RWPE2 (cell line): ENCODE data around the gene CXCL8.
A peak's percentile ranks its signal among the peaks of the same experiment; 100 is the strongest.
"Not testable (repeated sequence)": the region's sequence is repeated elsewhere in the genome, so short reads cannot be mapped to it uniquely, and the experiment has no call there.

ENCODE experiments used
- ATAC-seq: fragments of 200-7000 bp; cut with Tn5 transposase; 3 replicates; pipeline ENCODE4 v1.9.1; 2021; ENCODE audit warnings: low read depth
- DNase-seq: peaks from one replicate; pipeline ENCODE4 v3.0.0-alpha.2; 2020; ENCODE audit warnings: low spot score
- H3K27ac ChIP-seq: fragments of 450-650 bp; 2 replicates; pipeline ENCODE4 v1.5.1; 2017; ENCODE audit warnings: mild to moderate bottlenecking; ENCODE audit not compliant: poor library complexity, severe bottlenecking
- H3K27me3 ChIP-seq: fragments of 250-450 bp; sonication (Bioruptor Pico); 2 replicates; pipeline ENCODE4 v1.5.1; 2021; ENCODE audit warnings: mild to moderate bottlenecking, moderate library complexity; ENCODE audit not compliant: insufficient read depth, poor library complexity, severe bottlenecking
- H3K36me3 ChIP-seq: fragments of 250-450 bp; sonication (Bioruptor Pico); 2 replicates; pipeline ENCODE4 v1.5.1; 2020; ENCODE audit warnings: low read depth, mild to moderate bottlenecking, moderate library complexity
- H3K4me1 ChIP-seq: fragments of 250-450 bp; sonication (Bioruptor Pico); 2 replicates; pipeline ENCODE4 v1.5.1; 2021; ENCODE audit warnings: mild to moderate bottlenecking, moderate library complexity; ENCODE audit not compliant: insufficient read depth, poor library complexity, severe bottlenecking
- H3K4me3 ChIP-seq: fragments of 250-450 bp; sonication (Bioruptor Pico); 2 replicates; pipeline ENCODE4 v1.5.1; 2021; ENCODE audit warnings: mild to moderate bottlenecking, moderate library complexity; ENCODE audit not compliant: severe bottlenecking
- H3K9me3 ChIP-seq: fragments of 250-450 bp; sonication (Bioruptor Pico); 2 replicates; pipeline ENCODE4 v1.5.1; 2021; ENCODE audit warnings: mild to moderate bottlenecking, moderate library complexity; ENCODE audit not compliant: severe bottlenecking
- TF ChIP-seq, protein P1 (sequence below): fragments of 450-650 bp; IDR thresholded peaks from one replicate; pipeline ENCODE4 v1.5.1; 2017; ENCODE audit warnings: mild to moderate bottlenecking, moderate library complexity; ENCODE audit not compliant: poor library complexity, severe bottlenecking

The CXCL8 gene

DNA sequence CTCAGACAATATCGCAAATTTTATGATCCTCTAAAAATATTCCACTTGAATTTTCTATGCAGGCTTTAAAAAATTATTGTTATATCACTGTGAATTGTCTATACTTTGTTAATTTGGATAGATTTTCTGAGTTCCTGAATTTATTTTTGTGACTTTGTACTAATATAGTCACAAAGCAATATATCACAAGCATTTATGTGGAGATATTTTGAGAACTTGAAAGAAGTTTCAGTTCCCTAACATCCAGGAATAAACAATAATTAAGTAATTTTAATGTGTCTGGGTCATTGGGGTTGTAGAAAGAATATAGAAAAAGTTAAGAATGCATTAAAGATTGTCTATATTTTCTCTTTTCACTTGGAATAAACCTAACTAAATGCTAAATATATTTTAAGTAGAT is 32.0 kb downstream of the CXCL8 start:
- DNase-seq = no peak
- no peaks in the 10 kb centered on the region for H3K36me3 ChIP-seq
- H3K4me3 ChIP-seq = no peak overlapping the region
- H3K4me1 ChIP-seq = peaks cover 23% of the 10 kb centered on the region
- H3K9me3 ChIP-seq = no peaks in the 10 kb centered on the region
- TF ChIP-seq, protein P1, sequence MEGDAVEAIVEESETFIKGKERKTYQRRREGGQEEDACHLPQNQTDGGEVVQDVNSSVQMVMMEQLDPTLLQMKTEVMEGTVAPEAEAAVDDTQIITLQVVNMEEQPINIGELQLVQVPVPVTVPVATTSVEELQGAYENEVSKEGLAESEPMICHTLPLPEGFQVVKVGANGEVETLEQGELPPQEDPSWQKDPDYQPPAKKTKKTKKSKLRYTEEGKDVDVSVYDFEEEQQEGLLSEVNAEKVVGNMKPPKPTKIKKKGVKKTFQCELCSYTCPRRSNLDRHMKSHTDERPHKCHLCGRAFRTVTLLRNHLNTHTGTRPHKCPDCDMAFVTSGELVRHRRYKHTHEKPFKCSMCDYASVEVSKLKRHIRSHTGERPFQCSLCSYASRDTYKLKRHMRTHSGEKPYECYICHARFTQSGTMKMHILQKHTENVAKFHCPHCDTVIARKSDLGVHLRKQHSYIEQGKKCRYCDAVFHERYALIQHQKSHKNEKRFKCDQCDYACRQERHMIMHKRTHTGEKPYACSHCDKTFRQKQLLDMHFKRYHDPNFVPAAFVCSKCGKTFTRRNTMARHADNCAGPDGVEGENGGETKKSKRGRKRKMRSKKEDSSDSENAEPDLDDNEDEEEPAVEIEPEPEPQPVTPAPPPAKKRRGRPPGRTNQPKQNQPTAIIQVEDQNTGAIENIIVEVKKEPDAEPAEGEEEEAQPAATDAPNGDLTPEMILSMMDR = no peak
- ATAC-seq = no peak
- H3K27ac ChIP-seq = no peak overlapping the region
- H3K27me3 ChIP-seq = no peaks in the 10 kb centered on the region

DNA sequence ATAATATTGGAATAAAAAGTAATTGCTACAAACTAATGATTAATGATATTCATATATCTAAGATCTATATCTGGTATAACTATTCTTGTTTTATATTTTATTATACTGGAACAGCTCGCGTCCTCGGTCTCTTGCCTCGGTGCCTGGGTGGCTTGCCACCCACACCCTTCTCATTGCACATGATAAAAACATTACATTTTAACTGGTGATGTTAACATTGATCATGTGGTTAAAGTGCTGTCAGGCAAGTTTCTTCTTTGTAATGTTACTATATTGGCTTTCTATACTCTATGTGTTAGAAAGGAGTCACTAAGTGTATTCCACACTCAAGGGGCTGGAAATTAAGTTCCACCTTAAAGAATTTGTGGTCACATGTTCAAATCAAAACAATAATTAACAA is 34.0 kb downstream of the CXCL8 start:
- not testable (repeated sequence) for H3K9me3 ChIP-seq, H3K4me3 ChIP-seq, ATAC-seq, H3K27me3 ChIP-seq, H3K27ac ChIP-seq, DNase-seq, H3K36me3 ChIP-seq
- peaks cover 25% of the 10 kb centered on the region for H3K4me1 ChIP-seq

DNA sequence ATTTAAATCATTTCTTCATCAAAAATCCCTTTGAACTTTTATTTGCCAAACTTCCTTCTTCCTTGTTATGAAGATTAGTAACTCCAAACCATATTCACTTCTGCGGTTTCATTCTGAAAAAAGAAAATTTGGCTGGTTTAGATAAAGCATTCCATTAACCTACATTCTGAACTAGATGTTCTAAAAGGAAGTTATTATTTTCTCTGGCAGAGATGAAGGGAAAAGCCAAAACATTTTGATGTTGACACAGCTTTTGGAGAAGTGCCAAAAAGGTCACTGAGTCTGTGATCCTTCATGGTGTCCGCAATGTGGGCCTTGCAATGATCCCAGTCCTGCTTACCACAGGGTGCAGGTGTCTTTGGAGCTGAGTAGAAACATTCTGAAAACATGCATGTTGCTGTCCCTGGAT is 36.0 kb downstream of the CXCL8 start:
- Histone ChIP-seq H3K4me3 (no peak overlapping the region), H3K9me3 (no peaks in the 10 kb centered on the region), H3K27ac (peak overlapping the region; percentile 65), H3K4me1 (peaks cover 25% of the 10 kb centered on the region), H3K36me3 (no peaks in the 10 kb centered on the region), H3K27me3 (no peaks in the 10 kb centered on the region)
- TF ChIP-seq, protein P1 = no peak
- DNase-seq = no peak
- peak; percentile 84 for ATAC-seq

DNA sequence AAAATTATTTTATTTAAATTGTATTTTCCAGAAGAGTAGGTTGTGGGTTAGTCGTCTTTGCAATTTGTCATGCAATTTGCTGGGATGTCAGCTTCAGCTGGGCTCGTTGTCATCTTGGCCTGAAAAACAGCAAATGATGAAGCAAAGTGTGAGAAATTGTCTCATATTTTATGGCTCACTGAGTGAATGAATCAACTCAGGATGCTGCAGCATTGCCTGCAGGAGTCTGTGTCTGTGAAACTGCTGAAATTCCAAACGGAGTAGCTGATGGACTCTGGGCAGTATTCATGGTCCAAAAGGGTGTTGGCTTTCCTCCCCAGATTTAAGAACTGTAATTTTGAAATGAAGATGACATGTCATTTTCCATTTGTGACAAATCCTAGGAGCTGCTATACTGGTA is 37.2 kb downstream of the CXCL8 start:
- Histone ChIP-seq H3K4me3 (no peak overlapping the region), H3K4me1 (peaks cover 25% of the 10 kb centered on the region), H3K9me3 (no peaks in the 10 kb centered on the region), H3K27me3 (no peaks in the 10 kb centered on the region), H3K36me3 (no peaks in the 10 kb centered on the region), H3K27ac (no peak overlapping the region)
- TF ChIP-seq, protein P1 = no peak
- DNase-seq (no peak), ATAC-seq (0 out of 3 replicates have a peak, but pooled peaks have one; percentile 56)

DNA sequence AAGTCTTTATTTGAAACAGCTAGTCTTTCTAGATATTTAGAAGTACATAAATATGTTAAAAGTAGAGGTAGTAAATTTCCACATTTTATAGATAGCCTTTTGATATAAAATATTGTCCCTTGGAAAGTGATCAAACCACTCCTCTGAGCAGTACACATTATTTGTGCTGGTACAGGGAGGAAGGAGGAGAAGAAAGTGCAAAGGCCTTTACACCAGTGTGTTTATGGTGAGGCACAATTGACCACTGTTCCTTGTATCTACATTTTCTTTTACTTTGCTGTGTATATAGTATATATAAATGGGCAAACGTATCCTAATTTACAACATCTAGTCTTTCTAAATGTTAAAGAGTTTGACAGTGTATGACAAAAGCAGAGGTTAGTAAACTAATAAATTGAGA is 39.9 kb downstream of the CXCL8 start:
- no peaks in the 10 kb centered on the region for H3K9me3 ChIP-seq
- H3K4me3 ChIP-seq = no peak overlapping the region
- DNase-seq (no peak), ATAC-seq (no peak)
- H3K4me1 ChIP-seq = peaks cover 21% of the 10 kb centered on the region
- TF ChIP-seq, protein P1 = no peak
- no peak overlapping the region for H3K27ac ChIP-seq
- no peaks in the 10 kb centered on the region for H3K27me3 ChIP-seq
- H3K36me3 ChIP-seq = no peaks in the 10 kb centered on the region
